B cell (primary cell): ENCODE results near the gene PALD1.

Experiments
- CTCF ChIP-seq: fragments of 200-600 bp; IDR thresholded peaks from one replicate; pipeline ENCODE4 v1.8.0; 2022; ENCODE audit warnings: antibody characterized with exemption, mild to moderate bottlenecking
- EZH2 ChIP-seq: IDR thresholded peaks from 2 replicates; pipeline ENCODE4 v1.6.1; 2012; ENCODE audit warnings: borderline replicate concordance, low read depth, mild to moderate bottlenecking, moderate library complexity, low read length; ENCODE audit not compliant: insufficient read depth, poor library complexity, severe bottlenecking

- TF ChIP-seq CTCF (no peak), EZH2 (no peak)
Observed at GRCh38 chr10:70586348-70586930, 107.9 kb downstream of the PALD1 start.
